Tibial nerve (tissue), 4 donors: ENCODE data around the gene AMIGO2. TPM values are rescaled to one million over a fixed set of nuclear protein-coding genes. Genes with fewer than 3 reads are reported as not detected.

ENCODE experiments used
- DNase-seq, 2 donors: peaks; one replicate each; pipeline ENCODE4 v3.0.0-alpha.2; 2019; ENCODE audit warnings: low spot score in 2 of 2
- H3K27ac ChIP-seq, 4 donors: fragments of 200-600 bp; sonication (generic) in 3 of 4; one replicate each; pipeline ENCODE4 v1.5.1; 2017 to 2019; ENCODE audit warnings: mild to moderate bottlenecking in 1 of 4
- H3K27me3 ChIP-seq, 2 donors: fragments of 200-600 bp; sonication (generic) in 1 of 2; one replicate each; pipeline versions ENCODE4 v1.5.1 to v1.6.0; 2017 to 2019
- H3K36me3 ChIP-seq, 3 donors: fragments of 200-600 bp; sonication (generic); one replicate each; pipeline ENCODE4 v1.5.1; 2018 to 2019
- H3K4me1 ChIP-seq, 4 donors: fragments of 200-600 bp; sonication (generic) in 3 of 4; one replicate each; pipeline ENCODE4 v1.5.1; 2017 to 2019
- H3K4me3 ChIP-seq, 4 donors: fragments of 200-600 bp; sonication (generic) in 3 of 4; one replicate each; pipeline ENCODE4 v1.5.1; 2017 to 2019; ENCODE audit warnings: mild to moderate bottlenecking in 1 of 4, moderate library complexity in 1 of 4
- H3K9me3 ChIP-seq, 4 donors: fragments of 200-600 bp; sonication (generic) in 3 of 4; one replicate each; pipeline ENCODE4 v1.5.1; 2017 to 2019
- CTCF ChIP-seq, 5 experiments: fragments of 200-600 bp in 3 of 5; fragments of 450-650 bp in 2 of 5; sonication (generic) in 3 of 5; IDR thresholded peaks; one replicate each; pipeline ENCODE4 v1.5.1; 2016 to 2019; ENCODE audit warnings: antibody characterized with exemption in 5 of 5, mild to moderate bottlenecking in 3 of 5, moderate library complexity in 2 of 5
- EP300 ChIP-seq, 2 donors: sonication (generic); formaldehyde crosslinking; IDR thresholded peaks; one replicate each; pipeline ENCODE4 v1.6.1; 2017; ENCODE audit warnings: antibody characterized with exemption in 2 of 2, mild to moderate bottlenecking in 1 of 2
- POLR2A ChIP-seq, 2 donors: fragments of 450-650 bp; IDR thresholded peaks; one replicate each; pipeline ENCODE4 v1.6.1; 2017; ENCODE audit warnings: antibody characterized with exemption in 2 of 2, mild to moderate bottlenecking in 2 of 2, moderate library complexity in 2 of 2
- WGBS, 2 donors: methylation state at CpG; one replicate each; pipeline ENCODE4 v1.1.5; 2018; 5-methylcytosine and 5-hydroxymethylcytosine counted together
- total RNA-seq, 4 donors: library from RNA; depleted of rRNA; stranded (reverse); fragments of >200 nt; gene quantifications; one replicate each; pipeline ENCODE4 v1.1.0, GENCODE V29; 2016

Gene AMIGO2
- total RNA-seq, 4 donors from 2014 or later: 1.7 to 6.6 (median 3.1) TPM

- TF ChIP-seq EP300 (IDR thresholded peaks at IDR 0.05): peak in 1 of 2 donors; percentile 36
- TF ChIP-seq CTCF (IDR thresholded peaks at IDR 0.05): no peak
- TF ChIP-seq POLR2A (IDR thresholded peaks at IDR 0.05): no peak
- Histone ChIP-seq H3K27me3 (no peaks in the 10 kb centered on the region), H3K36me3 (no peaks in the 10 kb centered on the region), H3K9me3 (no peaks in the 10 kb centered on the region), H3K4me1 (peaks cover 0 to 65% (median 9%) of the 10 kb centered on the region in 4 donors), H3K4me3 (no peak overlapping the region), H3K27ac (peak overlapping the region in 1 of 4 donors; percentile 2)
- 76 to 77% methylated on average over 7 of the region's 7 CpGs for WGBS, 2 donors
- peak in 1 of 2 donors; percentile 42 for DNase-seq
Observed at GRCh38 chr12:47082796-47083621, 3.2 kb upstream of the AMIGO2 start.

GRCh38 chr12:47082283-47082682 is 2.5 kb upstream of the AMIGO2 start:
- WGBS, 2 donors: 82 to 88% methylated on average over 3 of the region's 3 CpGs
- no peaks in the 10 kb centered on the region for H3K36me3 ChIP-seq
- peak overlapping the region in 1 of 4 donors; percentile 19 for H3K27ac ChIP-seq
- no peak overlapping the region for H3K4me3 ChIP-seq
- peaks cover 0 to 58% (median 12%) of the 10 kb centered on the region in 4 donors for H3K4me1 ChIP-seq
- no peak for DNase-seq
- TF ChIP-seq CTCF (IDR thresholded peaks at IDR 0.05) (no peak), POLR2A (IDR thresholded peaks at IDR 0.05) (no peak), EP300 (IDR thresholded peaks at IDR 0.05) (no peak)
- no peaks in the 10 kb centered on the region for H3K9me3 ChIP-seq
- H3K27me3 ChIP-seq: no peaks in the 10 kb centered on the region

GRCh38 chr12:47080725-47081502 is 1.2 kb upstream of the AMIGO2 start:
- TF ChIP-seq POLR2A (IDR thresholded peaks at IDR 0.05) (no peak), CTCF (IDR thresholded peaks at IDR 0.05) (no peak), EP300 (IDR thresholded peaks at IDR 0.05) (no peak)
- DNase-seq: peak; percentile 28 to 41
- 19 to 23% methylated on average over 26 of the region's 26 CpGs for WGBS, 2 donors
- no peaks in the 10 kb centered on the region for H3K36me3 ChIP-seq
- no peaks in the 10 kb centered on the region for H3K9me3 ChIP-seq
- H3K27ac ChIP-seq: peak overlapping the region; percentile 61 to 91 (median 89)
- no peaks in the 10 kb centered on the region for H3K27me3 ChIP-seq
- H3K4me1 ChIP-seq: peaks cover 0 to 45% (median 11%) of the 10 kb centered on the region in 4 donors
- peak overlapping the region; percentile 67 to 84 (median 72) for H3K4me3 ChIP-seq

GRCh38 chr12:47079981-47080724 is 394 bp upstream of the AMIGO2 start:
- no peaks in the 10 kb centered on the region for H3K36me3 ChIP-seq
- peak; percentile 14 to 34 for DNase-seq
- WGBS, 2 donors: 0 to 1% methylated on average over 24 to 43 of the region's 49 CpGs
- H3K27ac ChIP-seq: peak overlapping the region; percentile 61 to 91 (median 89)
- peaks cover 0 to 38% (median 11%) of the 10 kb centered on the region in 4 donors for H3K4me1 ChIP-seq
- peak overlapping the region; percentile 67 to 84 (median 72) for H3K4me3 ChIP-seq
- TF ChIP-seq CTCF (IDR thresholded peaks at IDR 0.05): no peak
- no peak for TF ChIP-seq EP300 (IDR thresholded peaks at IDR 0.05)
- TF ChIP-seq POLR2A (IDR thresholded peaks at IDR 0.05): no peak
- H3K9me3 ChIP-seq: no peaks in the 10 kb centered on the region
- H3K27me3 ChIP-seq: no peaks in the 10 kb centered on the region
